GM13976 (cell line): ENCODE results near the gene KCNJ15.

Experiments
- DNase-seq: peaks from one replicate; pipeline ENCODE4 v3.0.0; 2012; ENCODE audit warnings: low spot score
- CTCF ChIP-seq: IDR thresholded peaks from 2 replicates; pipeline ENCODE4 v1.5.1; 2012; ENCODE audit warnings: borderline replicate concordance, mild to moderate bottlenecking; ENCODE audit not compliant: insufficient read depth; ENCODE audit errors: extremely low read depth, missing control alignments, control extremely low read depth
- in situ Hi-C: fragments of 300-500 bp; cut with MboI; formaldehyde crosslinking; loops from one replicate; pipeline ENCODE4 v1.12.0; 2022; ENCODE audit warnings: low sequenced_read_pairs, mixed read lengths, inconsistent platforms; ENCODE audit not compliant: unreplicated experiment

The KCNJ15 gene

GRCh38 chr21:38294609-38295008, 37.8 kb downstream of the KCNJ15 start:
- TF ChIP-seq CTCF = no peak

GRCh38 chr21:38295997-38296764, 39.4 kb downstream of the KCNJ15 start:
- no peak for TF ChIP-seq CTCF
- in situ Hi-C loops = no loop called here
- no peak for DNase-seq

More at GRCh38 chr21:38294609-38295008, 37.8 kb downstream of the KCNJ15 start:
- in situ Hi-C loops = no loop called here
- no peak for DNase-seq

GRCh38 chr21:38297194-38297631, 40.4 kb downstream of the KCNJ15 start:
- no peak for TF ChIP-seq CTCF
- no peak for DNase-seq
- in situ Hi-C loops = no loop called here

- DNase-seq = no peak
- no peak for TF ChIP-seq CTCF
- in situ Hi-C loops = no loop called here
Measured at GRCh38 chr21:38297871-38298270, 41.1 kb downstream of the KCNJ15 start.

GRCh38 chr21:38298832-38299231, 42.0 kb downstream of the KCNJ15 start:
- in situ Hi-C loops = no loop called here
- no peak for TF ChIP-seq CTCF

GRCh38 chr21:38299671-38300070, 42.9 kb downstream of the KCNJ15 start:
- in situ Hi-C loops = no loop called here
- TF ChIP-seq CTCF = no peak
- no peak for DNase-seq

More at GRCh38 chr21:38298832-38299231, 42.0 kb downstream of the KCNJ15 start:
- DNase-seq = no peak

- in situ Hi-C loops = no loop called here
- no peak for TF ChIP-seq CTCF
- no peak for DNase-seq
Measured at GRCh38 chr21:38300141-38300578, 43.4 kb downstream of the KCNJ15 start.
